MM.1S (cell line): ENCODE results near the gene XPC.

Experiments used
- DNase-seq: peaks from one replicate; pipeline ENCODE4 v3.0.0-alpha.2; 2015
- H2AFZ ChIP-seq: fragments of 300-600 bp; sonication (generic); 2 replicates; pipeline ENCODE4 v1.6.0; 2016; ENCODE audit warnings: antibody characterized with exemption, low read length
- H3F3A ChIP-seq: fragments of 300-600 bp; sonication (generic); 2 replicates; pipeline ENCODE4 v1.6.1; 2016; ENCODE audit warnings: mild to moderate bottlenecking, antibody characterized with exemption, low read length, moderate library complexity, mixed read lengths; ENCODE audit not compliant: insufficient read depth
- H3K27ac ChIP-seq: fragments of 300-600 bp; sonication (generic); 2 replicates; pipeline ENCODE4 v1.5.1; 2016; ENCODE audit warnings: mild to moderate bottlenecking, low read length
- H3K27me3 ChIP-seq: fragments of 300-600 bp; sonication (generic); replicated peaks from 2 replicates; pipeline ENCODE4 v1.6.0; 2016; ENCODE audit warnings: low read length; ENCODE audit not compliant: insufficient read depth
- H3K36me3 ChIP-seq: fragments of 300-600 bp; sonication (generic); replicated peaks from 2 replicates; pipeline ENCODE4 v1.6.1; 2016; ENCODE audit warnings: mild to moderate bottlenecking, low read length, mixed read lengths; ENCODE audit not compliant: insufficient read depth
- H3K4me1 ChIP-seq: fragments of 300-600 bp; sonication (generic); 2 replicates; pipeline ENCODE4 v1.6.1; 2016; ENCODE audit warnings: low read length, mixed read lengths
- H3K4me2 ChIP-seq: fragments of 300-600 bp; sonication (generic); 2 replicates; pipeline ENCODE4 v1.6.0; 2016; ENCODE audit warnings: low read depth, low read length
- H3K4me3 ChIP-seq: fragments of 300-600 bp; sonication (generic); 2 replicates; pipeline ENCODE4 v1.5.1; 2016; ENCODE audit warnings: low read length, mixed read lengths
- H3K79me2 ChIP-seq: fragments of 300-600 bp; sonication (generic); 2 replicates; pipeline ENCODE4 v1.6.1; 2016; ENCODE audit warnings: mixed run types, low read length, mixed read lengths
- H3K9ac ChIP-seq: fragments of 300-600 bp; sonication (generic); 2 replicates; pipeline ENCODE4 v1.6.1; 2016; ENCODE audit warnings: low read length, mixed read lengths
- H3K9me2 ChIP-seq: fragments of 300-600 bp; sonication (generic); replicated peaks from 2 replicates; pipeline ENCODE4 v1.6.1; 2016; ENCODE audit warnings: mild to moderate bottlenecking, low read length, mixed read lengths; ENCODE audit not compliant: insufficient read depth
- H3K9me3 ChIP-seq: fragments of 300-600 bp; sonication (generic); replicated peaks from 2 replicates; pipeline ENCODE4 v1.6.1; 2016; ENCODE audit warnings: mild to moderate bottlenecking, low read length, mixed read lengths; ENCODE audit not compliant: insufficient read depth
- H4K20me1 ChIP-seq: fragments of 300-600 bp; sonication (generic); 2 replicates; pipeline ENCODE4 v1.6.1; 2016; ENCODE audit warnings: mild to moderate bottlenecking, low read length, moderate library complexity, mixed read lengths; ENCODE audit not compliant: insufficient read depth
- EZH2 ChIP-seq: fragments of 300-600 bp; sonication (generic); optimal IDR thresholded peaks from 2 replicates; pipeline ENCODE3; 2017; ENCODE audit warnings: low read depth, mild to moderate bottlenecking, antibody characterized with exemption, low read length, mixed read lengths
- EZH2phosphoT487 ChIP-seq: fragments of 300-600 bp; sonication (generic); IDR thresholded peaks from 2 replicates; pipeline ENCODE4 v1.6.1; 2018; ENCODE audit warnings: antibody characterized with exemption, low read length
- TF ChIP-seq, protein P1 (sequence below): fragments of 300-600 bp; sonication (generic); IDR thresholded peaks from 2 replicates; pipeline ENCODE4 v1.5.1; 2016; ENCODE audit warnings: antibody characterized with exemption, low read length, mixed read lengths

The XPC gene

DNA sequence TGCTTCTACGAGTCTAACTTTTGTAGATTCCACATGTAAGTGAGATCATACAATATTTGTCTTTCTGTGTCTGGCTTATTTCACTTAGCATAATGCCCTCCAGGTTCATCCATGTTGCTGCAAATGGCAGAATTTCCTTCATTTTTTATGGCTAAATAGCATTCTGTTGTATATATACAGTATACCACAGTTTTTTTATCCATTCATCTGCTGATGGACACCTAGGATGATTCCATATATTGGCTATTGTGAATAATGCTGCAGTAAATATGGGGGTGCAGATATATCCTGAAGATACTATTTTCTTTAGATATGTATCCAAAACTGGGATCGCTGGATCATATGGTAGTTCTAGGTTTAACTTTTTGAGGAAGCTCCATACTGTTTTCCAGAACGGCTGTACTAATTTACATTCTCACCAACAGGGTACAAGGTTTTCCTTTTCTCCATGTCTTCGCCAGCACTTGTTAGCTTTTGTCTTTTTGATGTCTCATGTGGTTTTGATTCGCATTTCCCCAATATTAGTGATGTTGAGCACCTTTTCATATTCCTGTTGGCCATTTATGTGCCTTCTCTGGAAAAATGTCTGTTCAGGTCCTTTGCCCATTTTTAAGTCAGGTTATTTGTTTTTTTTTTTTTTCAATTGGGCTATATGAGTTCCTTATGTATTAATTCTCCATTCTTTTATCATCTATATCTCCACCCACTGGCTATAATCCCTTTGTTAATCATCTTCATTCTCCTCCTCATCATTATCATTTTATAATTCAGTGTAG lies 80.6 kb downstream of the XPC start:
- Histone ChIP-seq H3K4me3 (no peak overlapping the region), H3F3A (no peaks in the 10 kb centered on the region), H3K27me3 (no peaks in the 10 kb centered on the region), H3K79me2 (no peaks in the 10 kb centered on the region), H3K27ac (no peak overlapping the region), H3K4me2 (no peak overlapping the region), H3K9me2 (no peaks in the 10 kb centered on the region), H3K9me3 (no peaks in the 10 kb centered on the region), H2AFZ (no peak overlapping the region), H3K4me1 (peaks cover 3% of the 10 kb centered on the region; the same call in 1 of the 2 replicates), H3K9ac (no peak overlapping the region), H4K20me1 (no peaks in the 10 kb centered on the region), H3K36me3 (no peaks in the 10 kb centered on the region)
- no peak for DNase-seq
- TF ChIP-seq, protein P1, sequence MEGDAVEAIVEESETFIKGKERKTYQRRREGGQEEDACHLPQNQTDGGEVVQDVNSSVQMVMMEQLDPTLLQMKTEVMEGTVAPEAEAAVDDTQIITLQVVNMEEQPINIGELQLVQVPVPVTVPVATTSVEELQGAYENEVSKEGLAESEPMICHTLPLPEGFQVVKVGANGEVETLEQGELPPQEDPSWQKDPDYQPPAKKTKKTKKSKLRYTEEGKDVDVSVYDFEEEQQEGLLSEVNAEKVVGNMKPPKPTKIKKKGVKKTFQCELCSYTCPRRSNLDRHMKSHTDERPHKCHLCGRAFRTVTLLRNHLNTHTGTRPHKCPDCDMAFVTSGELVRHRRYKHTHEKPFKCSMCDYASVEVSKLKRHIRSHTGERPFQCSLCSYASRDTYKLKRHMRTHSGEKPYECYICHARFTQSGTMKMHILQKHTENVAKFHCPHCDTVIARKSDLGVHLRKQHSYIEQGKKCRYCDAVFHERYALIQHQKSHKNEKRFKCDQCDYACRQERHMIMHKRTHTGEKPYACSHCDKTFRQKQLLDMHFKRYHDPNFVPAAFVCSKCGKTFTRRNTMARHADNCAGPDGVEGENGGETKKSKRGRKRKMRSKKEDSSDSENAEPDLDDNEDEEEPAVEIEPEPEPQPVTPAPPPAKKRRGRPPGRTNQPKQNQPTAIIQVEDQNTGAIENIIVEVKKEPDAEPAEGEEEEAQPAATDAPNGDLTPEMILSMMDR = no peak
- TF ChIP-seq EZH2 (no peak), EZH2phosphoT487 (no peak)

DNA sequence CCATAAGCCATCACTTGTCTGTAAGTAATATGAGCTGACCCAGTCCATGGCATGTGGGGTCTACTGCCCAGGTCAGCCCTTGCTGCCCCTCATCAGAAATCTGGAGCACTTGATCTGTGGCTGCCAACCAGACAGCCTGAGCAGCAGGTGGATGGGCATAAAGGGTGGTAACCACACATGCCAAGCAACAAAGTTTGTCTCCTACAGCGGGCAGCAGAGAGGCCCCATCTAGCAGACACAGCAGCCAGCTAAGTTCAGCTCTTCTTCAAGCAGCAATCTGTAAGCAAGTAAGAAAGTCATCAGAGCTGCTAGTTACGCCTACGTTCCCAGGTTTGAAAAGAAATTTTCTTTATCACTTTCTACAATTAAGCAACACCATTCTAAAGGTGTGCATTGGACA lies 81.7 kb downstream of the XPC start:
- H4K20me1 ChIP-seq = no peaks in the 10 kb centered on the region
- H3F3A ChIP-seq = no peaks in the 10 kb centered on the region
- H3K79me2 ChIP-seq = no peaks in the 10 kb centered on the region
- no peak overlapping the region for H3K4me2 ChIP-seq
- TF ChIP-seq EZH2phosphoT487 = no peak
- TF ChIP-seq, protein P1 = peak; percentile 8
- H3K4me3 ChIP-seq = no peak overlapping the region
- peaks cover 3% of the 10 kb centered on the region; the same call in 1 of the 2 replicates for H3K4me1 ChIP-seq
- H2AFZ ChIP-seq = no peak overlapping the region
- H3K9ac ChIP-seq = no peak overlapping the region
- no peak overlapping the region for H3K27ac ChIP-seq
- H3K9me2 ChIP-seq = no peaks in the 10 kb centered on the region
- H3K36me3 ChIP-seq = no peaks in the 10 kb centered on the region
- no peak for DNase-seq
- no peaks in the 10 kb centered on the region for H3K27me3 ChIP-seq
- no peaks in the 10 kb centered on the region for H3K9me3 ChIP-seq
